Measurements from ENCODE around the gene CYP4B1.

DNA sequence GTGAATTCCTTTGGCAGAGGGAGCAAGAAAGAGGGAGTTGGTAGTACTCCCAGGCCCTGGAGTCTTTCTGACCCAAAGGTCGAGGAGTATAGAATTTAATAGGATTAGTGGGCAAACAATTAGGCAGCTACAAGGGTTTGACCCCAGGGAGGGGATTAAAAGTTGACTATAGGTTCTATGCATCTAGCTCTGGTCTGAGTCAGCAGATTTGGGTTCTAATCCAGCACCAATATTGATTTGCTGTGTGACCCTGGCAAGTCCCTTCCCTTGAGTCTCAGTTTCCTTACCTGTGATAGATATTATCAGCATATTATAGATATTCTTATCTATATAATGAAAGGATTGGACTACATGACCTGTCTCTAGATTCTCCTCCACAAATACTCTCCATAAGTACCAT, 44.9 kb upstream of the CYP4B1 start:
- TF ChIP-seq, protein P1, sequence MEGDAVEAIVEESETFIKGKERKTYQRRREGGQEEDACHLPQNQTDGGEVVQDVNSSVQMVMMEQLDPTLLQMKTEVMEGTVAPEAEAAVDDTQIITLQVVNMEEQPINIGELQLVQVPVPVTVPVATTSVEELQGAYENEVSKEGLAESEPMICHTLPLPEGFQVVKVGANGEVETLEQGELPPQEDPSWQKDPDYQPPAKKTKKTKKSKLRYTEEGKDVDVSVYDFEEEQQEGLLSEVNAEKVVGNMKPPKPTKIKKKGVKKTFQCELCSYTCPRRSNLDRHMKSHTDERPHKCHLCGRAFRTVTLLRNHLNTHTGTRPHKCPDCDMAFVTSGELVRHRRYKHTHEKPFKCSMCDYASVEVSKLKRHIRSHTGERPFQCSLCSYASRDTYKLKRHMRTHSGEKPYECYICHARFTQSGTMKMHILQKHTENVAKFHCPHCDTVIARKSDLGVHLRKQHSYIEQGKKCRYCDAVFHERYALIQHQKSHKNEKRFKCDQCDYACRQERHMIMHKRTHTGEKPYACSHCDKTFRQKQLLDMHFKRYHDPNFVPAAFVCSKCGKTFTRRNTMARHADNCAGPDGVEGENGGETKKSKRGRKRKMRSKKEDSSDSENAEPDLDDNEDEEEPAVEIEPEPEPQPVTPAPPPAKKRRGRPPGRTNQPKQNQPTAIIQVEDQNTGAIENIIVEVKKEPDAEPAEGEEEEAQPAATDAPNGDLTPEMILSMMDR (IDR thresholded peaks at IDR 0.05): no peak
- TF ChIP-seq POLR2A (IDR thresholded peaks at IDR 0.05): no peak
